HTR-8/SVneo (cell line): ENCODE results near the gene CHM.
"Not testable (repeated sequence)": the region's sequence is repeated elsewhere in the genome, so short reads cannot be mapped to it uniquely, and the experiment has no call there.

Experiments used
- DNase-seq: peaks from one replicate; pipeline ENCODE4 v3.0.0; 2011; ENCODE audit warnings: low spot score, mixed read lengths; ENCODE audit not compliant: insufficient read length
- FAIRE-seq: peaks from 2 replicates; lab custom pipeline; 2011; peaks lifted over from hg19 to GRCh38; lab: Jason Lieb, UNC

CHM gene

GRCh38 chrX:85916656-85917280 lies 130.6 kb downstream of the CHM start:
- DNase-seq, FAIRE-seq: not testable (repeated sequence)

GRCh38 chrX:85914431-85914830 lies 132.9 kb downstream of the CHM start:
- no peak for DNase-seq
- no peak for FAIRE-seq

GRCh38 chrX:85907316-85907715 lies 140.0 kb downstream of the CHM start:
- no peak for FAIRE-seq
- DNase-seq: no peak

- DNase-seq: no peak
- no peak for FAIRE-seq
Measured at GRCh38 chrX:85906399-85906798, 141.0 kb downstream of the CHM start.

- no peak for DNase-seq
- FAIRE-seq: no peak
Measured at GRCh38 chrX:85905851-85906250, 141.5 kb downstream of the CHM start.

- FAIRE-seq (no peak), DNase-seq (no peak)
Measured at GRCh38 chrX:85903692-85904471, 143.5 kb downstream of the CHM start.

GRCh38 chrX:85897362-85898126 lies 149.8 kb downstream of the CHM start:
- FAIRE-seq (no peak), DNase-seq (no peak)

- DNase-seq: no peak
- FAIRE-seq: no peak
Measured at GRCh38 chrX:85882601-85883000, 164.8 kb downstream of the CHM start.

- no peak for DNase-seq
Measured at GRCh38 chrX:85870585-85870984, 176.8 kb downstream of the CHM start.

GRCh38 chrX:85865324-85865723 lies 182.0 kb downstream of the CHM start:
- FAIRE-seq: no peak
- no peak for DNase-seq

More at GRCh38 chrX:85870585-85870984, 176.8 kb downstream of the CHM start:
- FAIRE-seq: no peak

GRCh38 chrX:85859426-85859825 lies 187.9 kb downstream of the CHM start:
- DNase-seq: no peak
- no peak for FAIRE-seq

GRCh38 chrX:85851418-85851817 lies 195.9 kb downstream of the CHM start:
- FAIRE-seq (no peak), DNase-seq (no peak)

GRCh38 chrX:85836868-85837267 lies 210.5 kb downstream of the CHM start:
- no peak for FAIRE-seq
- no peak for DNase-seq

GRCh38 chrX:85828771-85829170 lies 218.6 kb downstream of the CHM start:
- no peak for DNase-seq

GRCh38 chrX:85815203-85815751 lies 232.1 kb downstream of the CHM start:
- no peak for FAIRE-seq

More at GRCh38 chrX:85828771-85829170, 218.6 kb downstream of the CHM start:
- FAIRE-seq: no peak

More at GRCh38 chrX:85815203-85815751, 232.1 kb downstream of the CHM start:
- DNase-seq: no peak
